AG08395 (cell line): Measurements from ENCODE around the gene ADAM23.

Source experiments
- DNase-seq: peaks from one replicate; pipeline ENCODE4 v3.0.0; 2012; ENCODE audit warnings: mixed read lengths, low spot score

Gene ADAM23

DNA sequence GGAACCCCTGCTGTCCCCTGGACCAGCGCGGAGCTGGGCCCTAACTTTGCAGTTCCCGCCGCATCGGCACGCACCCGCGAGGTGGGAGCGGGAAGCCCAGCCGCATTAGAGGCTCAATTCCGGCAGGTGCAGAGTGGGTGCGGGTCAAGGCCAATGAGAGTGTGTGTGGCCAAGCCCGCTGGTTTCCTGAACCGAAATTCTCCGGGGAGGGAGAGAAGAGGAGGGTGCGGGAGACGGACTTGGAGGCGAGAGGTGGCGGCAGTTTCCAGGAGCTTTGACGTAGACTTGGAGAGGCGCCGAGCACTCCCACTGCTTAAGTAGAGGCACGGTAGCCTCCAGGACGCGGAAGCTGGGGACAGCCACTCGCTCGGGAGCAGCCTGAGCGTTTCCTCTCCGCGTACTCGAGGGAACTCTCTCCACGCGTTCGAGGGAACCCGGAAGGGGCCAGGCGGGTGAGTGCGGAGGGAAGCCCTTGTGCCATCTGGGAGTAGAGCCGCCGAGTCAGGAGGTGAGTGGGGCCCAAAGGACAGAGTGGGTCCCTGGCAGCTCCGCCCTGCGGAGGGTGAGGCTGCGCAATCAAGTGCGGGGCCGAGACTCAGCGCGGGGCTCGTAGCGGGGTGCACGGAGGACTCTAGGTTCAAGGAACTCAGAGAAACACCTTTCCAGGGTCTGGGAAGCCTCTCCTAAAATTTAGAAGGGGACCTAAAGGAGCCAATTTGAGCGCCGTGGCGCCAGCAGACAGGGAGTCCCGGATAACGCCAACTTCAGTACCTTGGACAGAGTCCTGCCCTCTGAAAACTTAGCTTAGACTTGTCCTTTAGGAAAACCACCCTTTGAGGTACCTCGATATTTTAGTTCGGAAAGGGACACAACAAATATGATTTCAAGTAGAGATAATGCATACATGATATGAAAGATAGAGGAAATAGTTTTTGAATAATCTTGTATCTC lies 199.0 kb downstream of the ADAM23 start, which contains the start of gene FAM237A:
TSS of gene FAM237A (plus strand) at position 413 of the 951 bp plus-strand sequence. CDS start 1,750 bp downstream, outside the sequence.
- peak; percentile 74 for DNase-seq

DNA sequence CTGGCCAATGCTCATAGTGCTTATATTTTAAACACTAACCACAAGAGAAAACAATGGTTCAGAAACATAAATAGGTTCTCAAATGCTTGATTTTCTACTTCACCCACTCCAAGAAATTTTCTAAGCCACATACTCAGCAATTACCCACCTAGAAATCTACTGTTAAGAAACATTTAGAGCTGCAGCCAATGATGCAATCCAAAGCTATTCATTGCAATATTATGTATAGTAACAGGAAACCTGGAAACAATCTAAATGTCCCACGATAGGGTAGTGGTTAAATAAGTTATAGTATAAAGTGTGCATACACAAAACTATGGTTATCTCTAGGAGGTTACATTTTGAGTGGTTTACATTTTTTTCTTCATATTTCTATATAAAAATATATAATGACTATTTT lies 204.7 kb downstream of the ADAM23 start:
- DNase-seq, result no peak

GRCh38 chr2:206657087-206657486 lies 213.8 kb downstream of the ADAM23 start:
- DNase-seq, result no peak

DNA sequence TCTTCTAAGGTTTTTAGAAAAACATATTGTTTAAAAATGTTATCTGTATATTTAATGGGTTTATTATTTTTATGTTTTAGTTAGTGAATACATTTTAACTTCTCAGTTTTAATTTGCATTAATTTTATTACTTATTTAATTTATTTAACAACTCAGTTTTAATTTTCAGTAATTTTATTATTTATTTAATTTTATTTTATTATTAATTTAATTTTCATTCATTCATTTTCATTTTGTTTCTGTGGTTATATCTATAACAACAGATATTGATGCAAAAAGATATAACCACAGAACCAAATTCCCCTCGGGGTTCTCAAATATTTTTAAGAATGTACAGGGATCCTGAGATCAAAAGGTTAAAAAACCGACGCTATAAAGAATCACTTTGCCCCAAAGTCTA lies 221.9 kb downstream of the ADAM23 start:
- no peak for DNase-seq
